ENCODE data around the gene SLC8A3. TPM values are rescaled to one million over a fixed set of nuclear protein-coding genes. Genes with fewer than 3 reads are reported as not detected.
A peak's percentile ranks its signal among the peaks of the same experiment; 100 is the strongest.

Gene SLC8A3
- total RNA-seq, 2 donors from 2014 or later = 0.09 TPM; not detected in 1

GRCh38 chr14:70213721-70214282 lies 25.1 kb upstream of the SLC8A3 start:
- Mint-ChIP-seq H3K27ac (peak overlapping the region; percentile 72), H3K36me3 (ENCODE audit: low read depth) (no peaks in the 10 kb centered on the region), H3K27me3 (ENCODE audit: insufficient read depth) (peaks cover 8% of the 10 kb centered on the region), H3K4me3 (no peak overlapping the region), H3K4me1 (peaks cover 32% of the 10 kb centered on the region), H3K9me3 (no peaks in the 10 kb centered on the region)
- H3K9ac ChIP-seq (ENCODE audit: extremely low read depth, low read length, poor library complexity, severe bottlenecking) = no peak overlapping the region
- no peaks in the 10 kb centered on the region for H3K27me3 ChIP-seq (ENCODE audit: control insufficient read depth, insufficient read depth, low read length, poor library complexity, severe bottlenecking)
- no peaks in the 10 kb centered on the region for H3K36me3 ChIP-seq (ENCODE audit: control insufficient read depth, insufficient read depth, low read length)
- peak; percentile 42 for DNase-seq
- peaks cover 13% of the 10 kb centered on the region for H3K9me3 ChIP-seq (ENCODE audit: control insufficient read depth, low read length)
- peak overlapping the region; percentile 61 for H3K4me3 ChIP-seq (ENCODE audit: low read length)
- H3K27ac ChIP-seq (ENCODE audit: low read depth, low read length) = no peak overlapping the region
- peaks cover 10% of the 10 kb centered on the region for H3K4me1 ChIP-seq (ENCODE audit: control insufficient read depth, insufficient read depth, low read length)
- no peak for TF ChIP-seq CTCF (conservative IDR thresholded peaks at IDR 0.05)
- 56 to 100% methylated on average over 1 to 3 of the region's 3 CpGs for WGBS, 2 experiments (ENCODE audit: insufficient coverage in 1 of 2, insufficient read length in 1 of 2)

GRCh38 chr14:70212752-70213151 lies 24.0 kb upstream of the SLC8A3 start:
- no peaks in the 10 kb centered on the region for H3K36me3 ChIP-seq (ENCODE audit: control insufficient read depth, insufficient read depth, low read length)
- H3K4me1 Mint-ChIP-seq = peaks cover 32% of the 10 kb centered on the region
- peaks cover 10% of the 10 kb centered on the region for H3K4me1 ChIP-seq (ENCODE audit: control insufficient read depth, insufficient read depth, low read length)
- no peak for TF ChIP-seq CTCF (conservative IDR thresholded peaks at IDR 0.05)
- peak overlapping the region; percentile 61 for H3K4me3 ChIP-seq (ENCODE audit: low read length)
- peaks cover 13% of the 10 kb centered on the region for H3K9me3 ChIP-seq (ENCODE audit: control insufficient read depth, low read length)
- no peak overlapping the region for H3K4me3 Mint-ChIP-seq
- H3K27me3 ChIP-seq (ENCODE audit: control insufficient read depth, insufficient read depth, low read length, poor library complexity, severe bottlenecking) = no peaks in the 10 kb centered on the region
- H3K27me3 Mint-ChIP-seq (ENCODE audit: insufficient read depth) = peaks cover 12% of the 10 kb centered on the region
- H3K36me3 Mint-ChIP-seq (ENCODE audit: low read depth) = no peaks in the 10 kb centered on the region
- H3K27ac ChIP-seq (ENCODE audit: low read depth, low read length) = no peak overlapping the region
- WGBS, 2 experiments (ENCODE audit: insufficient coverage in 1 of 2, insufficient read length in 1 of 2) = 35 to 86% methylated on average over 1 of the region's 1 CpG
- H3K9me3 Mint-ChIP-seq = no peaks in the 10 kb centered on the region
- peak overlapping the region; percentile 56 for H3K27ac Mint-ChIP-seq
- peak; percentile 51 for DNase-seq
- no peak overlapping the region for H3K9ac ChIP-seq (ENCODE audit: extremely low read depth, low read length, poor library complexity, severe bottlenecking)

- Mint-ChIP-seq H3K36me3 (ENCODE audit: low read depth) (no peaks in the 10 kb centered on the region), H3K27ac (no peak overlapping the region), H3K4me1 (peaks cover 18% of the 10 kb centered on the region), H3K9me3 (no peaks in the 10 kb centered on the region), H3K27me3 (ENCODE audit: insufficient read depth) (peaks cover 8% of the 10 kb centered on the region), H3K4me3 (no peak overlapping the region)
- Histone ChIP-seq H3K9me3 (ENCODE audit: control insufficient read depth, low read length) (peaks cover 13% of the 10 kb centered on the region), H3K4me3 (ENCODE audit: low read length) (no peak overlapping the region), H3K36me3 (ENCODE audit: control insufficient read depth, insufficient read depth, low read length) (no peaks in the 10 kb centered on the region), H3K27ac (ENCODE audit: low read depth, low read length) (no peak overlapping the region), H3K27me3 (ENCODE audit: control insufficient read depth, insufficient read depth, low read length, poor library complexity, severe bottlenecking) (no peaks in the 10 kb centered on the region), H3K4me1 (ENCODE audit: control insufficient read depth, insufficient read depth, low read length) (peaks cover 10% of the 10 kb centered on the region), H3K9ac (ENCODE audit: extremely low read depth, low read length, poor library complexity, severe bottlenecking) (no peak overlapping the region)
- no peak for DNase-seq
- no peak for TF ChIP-seq CTCF (conservative IDR thresholded peaks at IDR 0.05)
Measured at GRCh38 chr14:70208380-70208779, 19.6 kb upstream of the SLC8A3 start.

All from endodermal cell (in vitro differentiated cells).